NT2/D1 (cell line): ENCODE results near the gene CHCHD6.

Experiments
- DNase-seq: peaks from one replicate; pipeline ENCODE4 v3.0.0-alpha.2; 2011; ENCODE audit warnings: low read depth, low spot score
- H3K27me3 ChIP-seq: 2 replicates; pipeline ENCODE4 v1.6.0; 2011; ENCODE audit warnings: mild to moderate bottlenecking; ENCODE audit not compliant: insufficient read length, insufficient read depth
- H3K36me3 ChIP-seq: 2 replicates; pipeline ENCODE4 v1.6.1; 2011; ENCODE audit warnings: mild to moderate bottlenecking, low read length, mixed read lengths; ENCODE audit not compliant: insufficient read depth, insufficient read length
- H3K4me1 ChIP-seq: 2 replicates; pipeline ENCODE4 v1.5.1; 2011; ENCODE audit not compliant: insufficient read depth, insufficient read length
- H3K4me3 ChIP-seq: 2 replicates; pipeline ENCODE4 v1.5.1; 2011; ENCODE audit warnings: low read depth; ENCODE audit not compliant: insufficient read length
- H3K9ac ChIP-seq: 2 replicates; pipeline ENCODE4 v1.6.0; 2011; ENCODE audit warnings: low read depth; ENCODE audit not compliant: insufficient read length
- H3K9me3 ChIP-seq: 2 replicates; pipeline ENCODE4 v1.5.1; 2011; ENCODE audit warnings: mild to moderate bottlenecking, low read length; ENCODE audit not compliant: insufficient read depth
- SUZ12 ChIP-seq: IDR thresholded peaks from 2 replicates; pipeline ENCODE4 v1.6.1; 2011; ENCODE audit not compliant: insufficient read length, insufficient read depth; ENCODE audit errors: extremely low read depth
- YY1 ChIP-seq: IDR thresholded peaks from 2 replicates; pipeline ENCODE4 v1.6.1; 2011; ENCODE audit not compliant: insufficient read length, insufficient read depth
- ZNF274 ChIP-seq: IDR thresholded peaks from 2 replicates; pipeline ENCODE4 v1.6.1; 2011; ENCODE audit warnings: mild to moderate bottlenecking, low read depth, low read length

The CHCHD6 gene

GRCh38 chr3:126858887-126859286 is 154.8 kb downstream of the CHCHD6 start:
- DNase-seq, result no peak
- Histone ChIP-seq H3K9ac (no peak overlapping the region), H3K4me1 (peaks cover 17% of the 10 kb centered on the region), H3K27me3 (no peaks in the 10 kb centered on the region), H3K9me3 (no peaks in the 10 kb centered on the region), H3K36me3 (no peaks in the 10 kb centered on the region), H3K4me3 (no peak overlapping the region)
- TF ChIP-seq ZNF274, result no peak
- no peak for TF ChIP-seq YY1
- no peak for TF ChIP-seq SUZ12

- Histone ChIP-seq H3K4me1 (peaks cover 17% of the 10 kb centered on the region), H3K9me3 (no peaks in the 10 kb centered on the region), H3K9ac (no peak overlapping the region), H3K36me3 (no peaks in the 10 kb centered on the region), H3K27me3 (no peaks in the 10 kb centered on the region), H3K4me3 (no peak overlapping the region)
- DNase-seq, result no peak
- TF ChIP-seq ZNF274, result no peak
- TF ChIP-seq YY1, result no peak
- no peak for TF ChIP-seq SUZ12
Measured at GRCh38 chr3:126859415-126860246, 155.6 kb downstream of the CHCHD6 start.

GRCh38 chr3:126865736-126866135 is 161.7 kb downstream of the CHCHD6 start:
- Histone ChIP-seq H3K36me3 (no peaks in the 10 kb centered on the region), H3K27me3 (no peaks in the 10 kb centered on the region), H3K9me3 (no peaks in the 10 kb centered on the region), H3K4me1 (no peaks in the 10 kb centered on the region), H3K4me3 (no peak overlapping the region), H3K9ac (no peak overlapping the region)
- DNase-seq, result no peak
- TF ChIP-seq YY1 (no peak), ZNF274 (no peak), SUZ12 (no peak)

- TF ChIP-seq SUZ12, result no peak
- TF ChIP-seq ZNF274, result no peak
- TF ChIP-seq YY1, result no peak
- no peaks in the 10 kb centered on the region for H3K4me1 ChIP-seq
- DNase-seq, result no peak
- H3K4me3 ChIP-seq, result no peak overlapping the region
- no peak overlapping the region for H3K9ac ChIP-seq
- H3K27me3 ChIP-seq, result no peaks in the 10 kb centered on the region
- H3K9me3 ChIP-seq, result no peaks in the 10 kb centered on the region
- no peaks in the 10 kb centered on the region for H3K36me3 ChIP-seq
Measured at GRCh38 chr3:126866175-126866759, 162.2 kb downstream of the CHCHD6 start.

GRCh38 chr3:126867190-126867862 is 163.3 kb downstream of the CHCHD6 start:
- TF ChIP-seq YY1 (no peak), SUZ12 (no peak), ZNF274 (no peak)
- DNase-seq, result no peak
- Histone ChIP-seq H3K4me1 (no peaks in the 10 kb centered on the region), H3K9me3 (no peaks in the 10 kb centered on the region), H3K36me3 (peaks cover 2% of the 10 kb centered on the region), H3K9ac (no peak overlapping the region), H3K27me3 (no peaks in the 10 kb centered on the region), H3K4me3 (no peak overlapping the region)

- Histone ChIP-seq H3K4me1 (peaks cover 3% of the 10 kb centered on the region), H3K9ac (no peak overlapping the region), H3K36me3 (peaks cover 2% of the 10 kb centered on the region), H3K27me3 (no peaks in the 10 kb centered on the region), H3K4me3 (no peak overlapping the region), H3K9me3 (no peaks in the 10 kb centered on the region)
- DNase-seq, result no peak
- TF ChIP-seq SUZ12, result no peak
- no peak for TF ChIP-seq YY1
- no peak for TF ChIP-seq ZNF274
Measured at GRCh38 chr3:126867863-126868200, 163.8 kb downstream of the CHCHD6 start.
